ENCODE data around the gene FAM78B. TPM values are rescaled to one million over a fixed set of nuclear protein-coding genes. Genes with fewer than 3 reads are reported as not detected.

Gene FAM78B
- total and polyA plus RNA-seq, 2 donors (not counting 3 experiments of a cell fraction or from before 2014, with no cell fraction given) = 0.10 TPM; not detected in 1

DNA sequence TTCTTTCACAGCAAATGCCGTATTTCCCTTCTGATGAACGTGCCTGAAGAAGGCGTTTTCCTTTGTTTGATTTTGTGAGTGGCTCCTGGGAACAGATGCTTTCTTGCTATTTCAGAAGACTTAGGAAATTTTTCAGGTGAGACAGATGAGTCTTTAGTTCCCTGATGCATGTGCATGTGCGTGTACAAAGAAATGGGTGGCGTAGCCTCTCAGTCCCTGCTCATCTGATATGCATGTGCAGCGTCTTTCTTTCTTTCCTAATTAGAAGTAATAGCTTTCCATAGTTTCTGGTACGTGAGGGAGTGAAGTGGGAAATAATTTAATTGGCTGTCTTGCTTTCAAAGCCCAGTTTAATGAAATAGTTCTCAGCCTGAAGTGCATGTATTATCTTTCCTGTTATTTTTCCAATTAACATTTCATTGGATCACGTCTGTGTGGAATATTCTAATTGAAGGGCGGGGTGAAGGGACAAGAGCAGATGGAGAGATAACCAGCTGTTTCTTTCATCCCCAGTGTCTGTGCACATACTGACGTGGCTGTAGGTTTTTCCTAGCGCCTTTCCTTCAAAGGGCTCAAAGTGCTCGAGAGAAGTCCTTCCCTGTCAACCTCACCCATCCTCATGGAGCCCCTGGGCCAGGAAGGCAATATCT is 104.3 kb downstream of the FAM78B start:
- dilution Hi-C loops (cut with MboI; ENCODE audit: extremely low pct_ligation_motif_present, low sequenced_read_pairs) = no loop called here
- TF ChIP-seq GATA2 (IDR thresholded peaks at IDR 0.05; ENCODE audit: insufficient read depth, insufficient read length, low read depth, low read length) (no peak), JUN (IDR thresholded peaks at IDR 0.05; ENCODE audit: borderline replicate concordance, insufficient read depth, insufficient read length, low read depth) (no peak), POLR2A (IDR thresholded peaks at IDR 0.05; ENCODE audit: low read depth, low read length) (no peak), FOS (IDR thresholded peaks at IDR 0.05; ENCODE audit: borderline replicate concordance, insufficient read depth, low read length) (no peak), EZH2 (IDR thresholded peaks at IDR 0.05; ENCODE audit: borderline replicate concordance, low read depth, low read length, severe bottlenecking) (no peak), POLR2AphosphoS5 (IDR thresholded peaks at IDR 0.05; ENCODE audit: insufficient read depth, low read depth, low read length) (no peak), MYC (IDR thresholded peaks at IDR 0.05; ENCODE audit: low read depth, low read length) (no peak)
- TF ChIP-seq, protein P1, sequence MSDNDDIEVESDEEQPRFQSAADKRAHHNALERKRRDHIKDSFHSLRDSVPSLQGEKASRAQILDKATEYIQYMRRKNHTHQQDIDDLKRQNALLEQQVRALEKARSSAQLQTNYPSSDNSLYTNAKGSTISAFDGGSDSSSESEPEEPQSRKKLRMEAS (IDR thresholded peaks at IDR 0.05; ENCODE audit: insufficient read depth, insufficient read length) = no peak
- TF ChIP-seq, protein P2, sequence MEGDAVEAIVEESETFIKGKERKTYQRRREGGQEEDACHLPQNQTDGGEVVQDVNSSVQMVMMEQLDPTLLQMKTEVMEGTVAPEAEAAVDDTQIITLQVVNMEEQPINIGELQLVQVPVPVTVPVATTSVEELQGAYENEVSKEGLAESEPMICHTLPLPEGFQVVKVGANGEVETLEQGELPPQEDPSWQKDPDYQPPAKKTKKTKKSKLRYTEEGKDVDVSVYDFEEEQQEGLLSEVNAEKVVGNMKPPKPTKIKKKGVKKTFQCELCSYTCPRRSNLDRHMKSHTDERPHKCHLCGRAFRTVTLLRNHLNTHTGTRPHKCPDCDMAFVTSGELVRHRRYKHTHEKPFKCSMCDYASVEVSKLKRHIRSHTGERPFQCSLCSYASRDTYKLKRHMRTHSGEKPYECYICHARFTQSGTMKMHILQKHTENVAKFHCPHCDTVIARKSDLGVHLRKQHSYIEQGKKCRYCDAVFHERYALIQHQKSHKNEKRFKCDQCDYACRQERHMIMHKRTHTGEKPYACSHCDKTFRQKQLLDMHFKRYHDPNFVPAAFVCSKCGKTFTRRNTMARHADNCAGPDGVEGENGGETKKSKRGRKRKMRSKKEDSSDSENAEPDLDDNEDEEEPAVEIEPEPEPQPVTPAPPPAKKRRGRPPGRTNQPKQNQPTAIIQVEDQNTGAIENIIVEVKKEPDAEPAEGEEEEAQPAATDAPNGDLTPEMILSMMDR (IDR thresholded peaks at IDR 0.05; ENCODE audit: extremely low read depth in 1 of 2, insufficient read depth in 1 of 2, low read depth in 1 of 2, low read length in 2 of 2) = no peak
- DNase-seq (ENCODE audit: low read depth, low spot score) (no peak), FAIRE-seq (no peak)
- Histone ChIP-seq H4K20me1 (replicated peaks; ENCODE audit: control insufficient read depth, extremely low read depth, insufficient read depth, low read length) (no peaks in the 10 kb centered on the region), H3K9me1 (replicated peaks; ENCODE audit: control insufficient read depth, extremely low read depth, insufficient read depth, low read length) (no peaks in the 10 kb centered on the region), H3K9ac (replicated peaks; ENCODE audit: extremely low read depth, insufficient read depth, low read length) (no peak overlapping the region), H3K4me2 (ENCODE audit: insufficient read depth, low read length) (no peak overlapping the region), H3K27ac (ENCODE audit: insufficient read depth, low read depth, low read length) (no peak overlapping the region), H3K4me3 (replicated peaks in 1 of 3; ENCODE audit: insufficient read depth in 1 of 3, low read depth in 1 of 3, low read length in 3 of 3) (no peak overlapping the region), H3K79me2 (ENCODE audit: control insufficient read depth, insufficient read depth, low read length) (no peaks in the 10 kb centered on the region), H3K36me3 (ENCODE audit: control insufficient read depth in 2 of 2, extremely low read depth in 1 of 2, insufficient read depth in 2 of 2, low read length in 2 of 2) (no peaks in the 10 kb centered on the region), H2AFZ (ENCODE audit: low read depth, low read length) (no peak overlapping the region), H3K9me3 (replicated peaks; ENCODE audit: control insufficient read depth, insufficient read depth, low read length) (no peaks in the 10 kb centered on the region), H3K27me3 (ENCODE audit: control insufficient read depth in 2 of 2, insufficient read depth in 2 of 2, low read length in 2 of 2) (no peaks in the 10 kb centered on the region), H3K4me1 (ENCODE audit: control insufficient read depth, extremely low read depth, insufficient read depth, low read length) (no peaks in the 10 kb centered on the region)
- BruUV-seq (replicated peaks) = no TSS peak
- POLR2A ChIA-PET = no interaction called here
- CTCF ChIA-PET = no interaction called here
- intact Hi-C loops (cut with micrococcal nuclease) = no loop called here
